OCI-LY1 (cell line): Measurements from ENCODE around the gene SV2C.

ENCODE experiments used
- H2AFZ ChIP-seq: fragments of 200-600 bp; sonication (generic), shearing (Covaris generic); 2 replicates; pipeline ENCODE4 v1.6.0; 2014; ENCODE audit warnings: antibody characterized with exemption, mild to moderate bottlenecking, low read length
- H3F3A ChIP-seq: fragments of 200-600 bp; sonication (generic), shearing (Covaris generic); 2 replicates; pipeline ENCODE4 v1.6.0; 2014; ENCODE audit warnings: mild to moderate bottlenecking, antibody characterized with exemption, low read length, moderate library complexity; ENCODE audit not compliant: insufficient read depth
- H3K27ac ChIP-seq: fragments of 200-600 bp; sonication (generic); 2 replicates; pipeline ENCODE4 v1.5.1; 2014; ENCODE audit warnings: low read length, mixed run types, mild to moderate bottlenecking, low read depth; ENCODE audit not compliant: poor library complexity, severe bottlenecking
- H3K27me3 ChIP-seq: fragments of 200-600 bp; sonication (generic); 2 replicates; pipeline ENCODE4 v1.6.0; 2014; ENCODE audit warnings: antibody characterized with exemption, mild to moderate bottlenecking, low read length, moderate library complexity; ENCODE audit not compliant: insufficient read depth
- H3K36me3 ChIP-seq: fragments of 200-600 bp; sonication (generic); 2 replicates; pipeline ENCODE4 v1.6.1; 2014; ENCODE audit warnings: mild to moderate bottlenecking, antibody characterized with exemption, low read length, moderate library complexity, mixed read lengths; ENCODE audit not compliant: insufficient read depth
- H3K4me1 ChIP-seq: fragments of 200-600 bp; sonication (generic); 2 replicates; pipeline ENCODE4 v1.5.1; 2014; ENCODE audit warnings: mild to moderate bottlenecking, low read length, moderate library complexity; ENCODE audit not compliant: insufficient read depth, severe bottlenecking
- H3K4me2 ChIP-seq: fragments of 200-600 bp; sonication (generic), shearing (Covaris generic); 2 replicates; pipeline ENCODE4 v1.6.1; 2014; ENCODE audit warnings: low read length
- H3K4me3 ChIP-seq: fragments of 200-600 bp; sonication (generic); 2 replicates; pipeline ENCODE4 v1.5.1; 2014; ENCODE audit warnings: low read length, low read depth, mild to moderate bottlenecking, mixed read lengths; ENCODE audit not compliant: poor library complexity, severe bottlenecking
- H3K79me2 ChIP-seq: fragments of 200-600 bp; shearing (Covaris generic); 2 replicates; pipeline ENCODE4 v1.6.1; 2016; ENCODE audit warnings: mixed run types, low read length, mixed read lengths; ENCODE audit not compliant: insufficient read depth
- H3K9ac ChIP-seq: fragments of 200-600 bp; sonication (generic), shearing (Covaris generic); 2 replicates; pipeline ENCODE4 v1.6.1; 2014; ENCODE audit warnings: mild to moderate bottlenecking, low read length, mixed read lengths
- H3K9me2 ChIP-seq: fragments of 200-600 bp; sonication (generic), shearing (Covaris generic); 2 replicates; pipeline ENCODE4 v1.6.1; 2014; ENCODE audit warnings: low read depth, mild to moderate bottlenecking, low read length, mixed read lengths
- H3K9me3 ChIP-seq: fragments of 200-600 bp; shearing (Covaris generic); 2 replicates; pipeline ENCODE4 v1.6.1; 2014; ENCODE audit warnings: low read length, mixed read lengths
- H4K20me1 ChIP-seq: fragments of 200-600 bp; sonication (generic), shearing (Covaris generic); 2 replicates; pipeline ENCODE4 v1.6.0; 2016; ENCODE audit warnings: mild to moderate bottlenecking, low read length; ENCODE audit not compliant: insufficient read depth
- EZH2 ChIP-seq: fragments of 200-600 bp; sonication (generic), shearing (Covaris generic); IDR thresholded peaks from 2 replicates; pipeline ENCODE4 v1.8.0; 2017; ENCODE audit warnings: borderline replicate concordance, mixed run types, mild to moderate bottlenecking, antibody characterized with exemption, low read length, moderate library complexity, mixed read lengths
- TF ChIP-seq, protein P1 (sequence below): fragments of 200-600 bp; sonication (generic), shearing (Covaris generic); IDR thresholded peaks from 2 replicates; pipeline ENCODE4 v1.5.1; 2017; ENCODE audit warnings: mild to moderate bottlenecking, antibody characterized with exemption, low read length, moderate library complexity, mixed read lengths

The SV2C gene

DNA sequence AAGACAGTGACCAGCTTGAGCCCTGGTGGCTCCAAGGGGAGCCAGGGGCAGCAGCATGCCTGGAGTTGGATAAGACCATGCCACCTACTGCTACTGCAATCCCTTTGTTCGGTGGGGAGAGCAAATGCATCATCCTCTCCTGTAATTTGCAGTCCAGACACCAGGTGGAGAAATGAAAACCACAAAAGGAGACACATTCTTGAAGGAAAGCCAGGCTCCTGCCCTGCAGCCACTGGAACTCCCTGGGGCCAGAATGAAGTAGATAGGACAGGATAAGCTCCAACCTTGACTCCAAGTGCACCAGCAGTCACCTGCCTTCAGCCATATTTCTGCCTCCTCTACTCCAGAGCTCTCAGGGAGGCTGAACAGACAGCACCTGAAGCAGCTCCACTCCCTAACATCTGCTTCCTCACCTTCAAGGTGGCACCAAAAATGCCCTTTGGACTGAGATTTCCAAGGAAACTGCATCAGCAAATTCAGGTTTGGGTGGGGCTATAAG, 254.8 kb downstream of the SV2C start:
- no peaks in the 10 kb centered on the region for H3F3A ChIP-seq
- no peaks in the 10 kb centered on the region for H3K9me2 ChIP-seq
- TF ChIP-seq EZH2, result no peak
- TF ChIP-seq, protein P1, sequence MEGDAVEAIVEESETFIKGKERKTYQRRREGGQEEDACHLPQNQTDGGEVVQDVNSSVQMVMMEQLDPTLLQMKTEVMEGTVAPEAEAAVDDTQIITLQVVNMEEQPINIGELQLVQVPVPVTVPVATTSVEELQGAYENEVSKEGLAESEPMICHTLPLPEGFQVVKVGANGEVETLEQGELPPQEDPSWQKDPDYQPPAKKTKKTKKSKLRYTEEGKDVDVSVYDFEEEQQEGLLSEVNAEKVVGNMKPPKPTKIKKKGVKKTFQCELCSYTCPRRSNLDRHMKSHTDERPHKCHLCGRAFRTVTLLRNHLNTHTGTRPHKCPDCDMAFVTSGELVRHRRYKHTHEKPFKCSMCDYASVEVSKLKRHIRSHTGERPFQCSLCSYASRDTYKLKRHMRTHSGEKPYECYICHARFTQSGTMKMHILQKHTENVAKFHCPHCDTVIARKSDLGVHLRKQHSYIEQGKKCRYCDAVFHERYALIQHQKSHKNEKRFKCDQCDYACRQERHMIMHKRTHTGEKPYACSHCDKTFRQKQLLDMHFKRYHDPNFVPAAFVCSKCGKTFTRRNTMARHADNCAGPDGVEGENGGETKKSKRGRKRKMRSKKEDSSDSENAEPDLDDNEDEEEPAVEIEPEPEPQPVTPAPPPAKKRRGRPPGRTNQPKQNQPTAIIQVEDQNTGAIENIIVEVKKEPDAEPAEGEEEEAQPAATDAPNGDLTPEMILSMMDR, result peak; percentile 61; the same call in 1 of the 2 replicates
- no peak overlapping the region for H3K4me3 ChIP-seq
- H2AFZ ChIP-seq, result no peak overlapping the region
- no peak overlapping the region for H3K9ac ChIP-seq
- no peaks in the 10 kb centered on the region for H3K36me3 ChIP-seq
- no peaks in the 10 kb centered on the region for H3K9me3 ChIP-seq
- no peaks in the 10 kb centered on the region for H3K27me3 ChIP-seq
- no peak overlapping the region for H3K4me2 ChIP-seq
- H3K27ac ChIP-seq, result no peak overlapping the region
- no peaks in the 10 kb centered on the region for H4K20me1 ChIP-seq
- H3K79me2 ChIP-seq, result no peaks in the 10 kb centered on the region
- H3K4me1 ChIP-seq, result peaks cover 20% of the 10 kb centered on the region

- no peak for TF ChIP-seq EZH2
- TF ChIP-seq, protein P1, result no peak
- H3K27ac ChIP-seq, result no peak overlapping the region
- H3K79me2 ChIP-seq, result no peaks in the 10 kb centered on the region
- no peaks in the 10 kb centered on the region for H3F3A ChIP-seq
- H3K9ac ChIP-seq, result no peak overlapping the region
- H3K9me3 ChIP-seq, result no peaks in the 10 kb centered on the region
- peaks cover 20% of the 10 kb centered on the region for H3K4me1 ChIP-seq
- no peaks in the 10 kb centered on the region for H3K27me3 ChIP-seq
- no peaks in the 10 kb centered on the region for H3K36me3 ChIP-seq
- no peak overlapping the region for H3K4me3 ChIP-seq
- no peaks in the 10 kb centered on the region for H3K9me2 ChIP-seq
- no peaks in the 10 kb centered on the region for H4K20me1 ChIP-seq
- H2AFZ ChIP-seq, result no peak overlapping the region
- H3K4me2 ChIP-seq, result no peak overlapping the region
Observed at GRCh38 chr5:76339919-76340318, 256.7 kb downstream of the SV2C start.

DNA sequence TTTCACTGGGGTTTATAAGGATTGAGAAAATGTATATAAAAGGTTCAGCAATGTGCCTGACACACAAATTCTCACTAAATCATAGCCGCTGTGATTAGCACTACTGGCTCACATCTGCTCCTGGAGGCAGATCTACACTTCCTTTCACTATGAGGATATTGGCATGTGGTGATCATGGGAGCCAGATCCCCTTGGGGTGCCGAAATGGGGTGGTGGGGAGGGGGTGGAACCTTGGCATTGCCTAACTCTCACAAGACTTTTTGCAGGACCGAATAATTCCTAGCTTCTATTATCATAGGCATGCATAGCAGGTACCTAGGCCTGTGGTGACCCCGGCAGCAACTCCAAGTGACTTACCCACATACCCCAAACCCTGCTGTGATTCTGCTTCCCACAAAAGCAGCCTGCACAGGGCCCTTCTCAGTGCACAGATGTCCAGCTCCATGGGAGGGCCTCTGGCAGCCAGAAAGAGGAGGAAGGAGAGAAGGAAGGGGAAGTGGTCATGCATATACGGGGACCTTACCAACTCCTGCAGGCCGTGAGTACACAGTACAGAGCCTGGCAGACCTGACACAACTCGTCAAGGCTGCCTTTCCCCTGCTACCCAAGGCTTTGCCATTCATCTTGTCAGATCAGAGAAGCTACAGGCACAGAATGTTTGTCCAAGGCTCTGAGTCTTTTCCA, 258.6 kb downstream of the SV2C start:
- H3K4me3 ChIP-seq, result no peak overlapping the region
- H4K20me1 ChIP-seq, result no peaks in the 10 kb centered on the region
- H3K4me1 ChIP-seq, result peaks cover 20% of the 10 kb centered on the region
- H3F3A ChIP-seq, result no peaks in the 10 kb centered on the region
- H3K4me2 ChIP-seq, result peak overlapping the region; percentile 7; the same call in 1 of the 2 replicates
- no peaks in the 10 kb centered on the region for H3K79me2 ChIP-seq
- H3K27me3 ChIP-seq, result no peaks in the 10 kb centered on the region
- no peaks in the 10 kb centered on the region for H3K9me2 ChIP-seq
- no peak for TF ChIP-seq EZH2
- TF ChIP-seq, protein P1, result no peak
- peak overlapping the region; percentile 13 for H3K27ac ChIP-seq
- H2AFZ ChIP-seq, result no peak overlapping the region; the same call in 1 of the 2 replicates
- H3K9ac ChIP-seq, result peak overlapping the region; percentile 4; the same call in 1 of the 2 replicates
- H3K9me3 ChIP-seq, result no peaks in the 10 kb centered on the region
- H3K36me3 ChIP-seq, result no peaks in the 10 kb centered on the region
